NCI-H2171 treated with DMSO at 0.1 percent for 48 hours (cell line): Measurements from ENCODE around the gene UNC5C.

Experiments
- DNase-seq: peaks from one replicate; lab custom pipeline; 2025; lab: John Stamatoyannopoulos, UW

UNC5C gene

GRCh38 chr4:95217197-95217596 lies 331.6 kb downstream of the UNC5C start:
- no peak for DNase-seq

GRCh38 chr4:95216636-95217035 lies 332.1 kb downstream of the UNC5C start:
- no peak for DNase-seq

GRCh38 chr4:95215991-95216605 lies 332.7 kb downstream of the UNC5C start:
- no peak for DNase-seq

GRCh38 chr4:95215043-95215442 lies 333.7 kb downstream of the UNC5C start:
- no peak for DNase-seq

GRCh38 chr4:95214408-95214807 lies 334.4 kb downstream of the UNC5C start:
- no peak for DNase-seq

- no peak for DNase-seq
These were observed 335.4 kb downstream of the UNC5C start for GRCh38 chr4:95213366-95213765.

DNA sequence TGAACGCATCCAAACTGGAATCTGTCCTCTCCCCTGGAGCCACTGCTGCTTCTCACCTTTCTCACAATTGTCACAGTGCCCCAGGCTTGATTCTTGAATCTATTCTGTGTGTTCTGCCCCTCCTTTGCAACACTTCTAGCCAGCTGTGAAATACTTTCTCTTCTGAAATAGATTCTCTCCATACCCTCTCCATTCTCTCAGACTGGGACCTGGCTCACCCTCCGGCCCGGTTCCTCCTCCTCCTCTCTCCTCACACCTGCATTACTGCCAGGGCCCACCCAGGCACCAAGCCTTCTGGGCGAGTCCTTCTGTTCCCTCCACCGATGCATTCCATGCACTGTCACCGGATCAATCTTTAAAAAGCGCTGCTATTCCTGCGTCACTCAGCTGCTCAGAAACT lies 336.1 kb downstream of the UNC5C start:
- no peak for DNase-seq

DNA sequence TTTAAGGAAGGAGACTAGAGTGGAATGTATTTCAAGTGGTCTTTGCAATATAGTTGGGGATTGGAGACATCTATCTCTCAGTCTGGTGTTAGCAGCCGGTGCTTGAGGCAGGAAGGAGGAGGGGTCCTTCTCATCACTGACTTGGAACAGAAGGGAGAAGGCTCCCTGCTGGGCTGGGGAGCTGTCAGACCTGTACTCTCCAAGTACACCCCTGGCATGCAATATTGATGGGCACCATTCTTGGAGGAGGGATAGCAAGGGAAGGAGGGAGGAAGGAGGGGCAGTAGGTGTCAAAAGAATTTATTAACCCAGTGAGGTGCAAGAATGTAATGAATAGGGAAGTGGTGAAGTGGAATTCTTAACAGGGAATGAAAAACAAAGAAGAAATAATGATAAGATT lies 338.8 kb downstream of the UNC5C start:
- peak; percentile 29 for DNase-seq

DNA sequence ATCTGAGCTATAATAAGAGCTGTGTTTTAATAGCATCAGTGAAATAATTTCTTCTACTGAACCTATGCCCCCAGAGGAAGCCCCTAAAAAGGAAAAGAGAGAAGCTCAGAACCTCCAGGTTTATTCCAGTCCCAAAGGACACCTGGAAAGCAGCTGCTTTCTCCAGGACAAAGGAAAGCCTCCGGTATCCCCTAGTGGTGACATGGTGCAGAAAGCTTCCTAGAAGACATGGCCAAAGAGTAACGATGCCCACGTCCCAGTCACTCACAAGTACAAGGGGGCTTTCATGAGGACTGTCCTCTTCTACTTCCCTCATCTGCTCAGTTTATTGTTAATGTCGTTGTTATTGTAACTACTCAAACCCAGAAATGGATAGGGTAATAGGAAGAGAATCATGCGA lies 343.9 kb downstream of the UNC5C start:
- DNase-seq = peak; percentile 24

DNA sequence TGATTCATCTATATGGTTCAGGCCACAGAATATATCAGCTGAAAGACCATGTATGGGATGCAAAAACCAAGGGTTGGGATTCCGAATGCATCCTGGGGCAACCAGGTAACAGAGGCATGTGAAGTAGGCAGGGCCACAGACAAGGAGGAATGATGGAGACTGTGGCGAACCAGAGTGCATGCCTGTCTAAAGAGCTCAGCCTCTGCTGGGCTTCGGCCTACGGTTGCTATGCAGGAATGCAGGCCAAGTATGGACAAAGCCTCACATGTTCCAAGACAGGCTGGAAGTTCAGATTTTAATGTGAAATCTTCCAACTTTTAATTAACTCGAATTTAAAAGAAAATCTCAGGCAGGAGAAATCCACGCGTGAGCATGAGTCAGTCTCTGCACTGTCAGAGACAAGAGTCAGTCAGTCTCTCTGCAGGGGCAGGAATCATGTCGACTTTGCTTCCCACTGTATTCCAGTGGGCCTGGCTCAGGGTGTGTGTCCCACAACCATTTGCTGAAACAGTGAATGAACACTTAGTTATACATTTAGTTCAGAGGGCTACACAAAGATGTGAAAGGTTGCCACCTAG lies 344.4 kb downstream of the UNC5C start:
- no peak for DNase-seq

DNA sequence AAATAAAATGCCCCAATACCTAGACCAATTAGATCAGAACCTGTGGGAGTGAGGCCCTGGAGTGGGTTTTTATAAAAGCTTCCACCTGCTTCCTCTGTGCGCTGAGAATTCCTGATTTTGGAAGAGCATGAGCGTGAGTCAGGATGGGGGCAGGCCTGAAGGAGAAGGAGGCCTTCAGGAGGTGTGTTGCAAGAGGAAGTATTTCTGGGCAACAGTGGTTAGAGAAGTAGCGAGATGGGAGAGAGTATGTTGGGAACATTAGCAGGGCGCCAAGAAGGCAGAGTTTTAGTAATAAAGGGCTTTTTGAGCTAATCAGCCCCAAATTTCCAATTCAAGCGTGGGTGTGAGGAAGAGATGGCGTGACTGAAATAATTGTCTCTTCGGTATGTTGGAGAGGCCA lies 349.8 kb downstream of the UNC5C start:
- DNase-seq = no peak

- DNase-seq = no peak
These were observed 351.4 kb downstream of the UNC5C start for GRCh38 chr4:95197353-95197752.

- DNase-seq = no peak
These were observed 355.2 kb downstream of the UNC5C start for GRCh38 chr4:95193391-95194224.

DNA sequence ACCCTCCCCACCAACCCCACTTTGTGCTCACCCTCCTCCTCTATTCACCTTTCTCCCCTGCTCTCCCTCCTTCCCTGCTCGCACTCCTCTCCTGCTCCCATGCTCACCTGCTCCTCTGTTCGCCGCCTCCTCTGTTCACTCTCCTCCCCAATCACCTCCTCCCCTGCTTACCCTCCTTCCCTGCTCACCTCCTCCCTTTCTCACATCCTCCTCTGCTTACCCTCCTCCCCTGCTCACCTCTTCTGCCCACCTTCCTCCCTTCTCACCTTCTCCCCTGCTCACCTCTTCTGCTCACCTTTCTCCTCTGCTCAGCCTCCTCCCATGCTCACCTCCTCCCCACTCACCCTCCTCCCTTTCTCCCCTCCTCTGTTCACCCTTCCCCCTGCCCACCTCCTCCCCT lies 357.2 kb downstream of the UNC5C start:
- DNase-seq = no peak

- DNase-seq = peak; percentile 11
These were observed 357.9 kb downstream of the UNC5C start for GRCh38 chr4:95190751-95191436.

GRCh38 chr4:95188701-95189370 lies 359.9 kb downstream of the UNC5C start:
- DNase-seq = no peak

DNA sequence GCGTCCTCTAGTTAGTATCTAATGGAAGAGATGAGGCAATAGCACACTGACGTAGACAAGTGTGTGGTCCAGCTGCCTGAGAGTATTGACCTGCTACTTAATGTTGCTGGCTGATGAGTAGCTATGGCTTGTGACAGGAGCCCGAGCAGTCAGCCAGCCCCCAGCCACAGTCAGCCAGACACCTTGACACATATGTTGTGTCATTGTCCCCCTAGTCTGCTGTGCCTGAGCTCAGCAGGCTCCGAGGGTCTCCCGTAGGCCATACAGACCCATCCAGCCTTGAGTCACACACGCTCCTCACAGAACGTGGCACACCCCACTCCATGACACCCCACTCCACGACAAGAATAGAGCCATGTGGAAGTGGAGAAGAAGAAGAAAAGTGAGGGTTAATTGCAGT lies 362.1 kb downstream of the UNC5C start:
- no peak for DNase-seq

GRCh38 chr4:95183656-95184408 lies 364.9 kb downstream of the UNC5C start:
- no peak for DNase-seq

DNA sequence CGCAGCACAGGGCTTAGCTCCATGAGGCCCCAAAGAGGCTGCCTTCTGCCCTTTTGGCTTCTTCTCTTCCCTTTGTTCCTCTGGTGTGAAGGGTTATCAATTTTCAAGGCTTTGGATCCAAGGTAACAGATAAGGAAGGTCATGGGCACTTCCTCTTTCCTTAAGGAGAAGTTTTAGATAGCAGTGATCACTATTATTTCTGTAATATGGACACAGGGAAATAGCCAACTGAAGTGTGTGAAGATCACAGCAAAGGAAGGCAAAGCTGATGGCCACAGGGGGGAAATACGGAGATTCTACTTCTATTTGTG lies 366.8 kb downstream of the UNC5C start:
- no peak for DNase-seq

DNA sequence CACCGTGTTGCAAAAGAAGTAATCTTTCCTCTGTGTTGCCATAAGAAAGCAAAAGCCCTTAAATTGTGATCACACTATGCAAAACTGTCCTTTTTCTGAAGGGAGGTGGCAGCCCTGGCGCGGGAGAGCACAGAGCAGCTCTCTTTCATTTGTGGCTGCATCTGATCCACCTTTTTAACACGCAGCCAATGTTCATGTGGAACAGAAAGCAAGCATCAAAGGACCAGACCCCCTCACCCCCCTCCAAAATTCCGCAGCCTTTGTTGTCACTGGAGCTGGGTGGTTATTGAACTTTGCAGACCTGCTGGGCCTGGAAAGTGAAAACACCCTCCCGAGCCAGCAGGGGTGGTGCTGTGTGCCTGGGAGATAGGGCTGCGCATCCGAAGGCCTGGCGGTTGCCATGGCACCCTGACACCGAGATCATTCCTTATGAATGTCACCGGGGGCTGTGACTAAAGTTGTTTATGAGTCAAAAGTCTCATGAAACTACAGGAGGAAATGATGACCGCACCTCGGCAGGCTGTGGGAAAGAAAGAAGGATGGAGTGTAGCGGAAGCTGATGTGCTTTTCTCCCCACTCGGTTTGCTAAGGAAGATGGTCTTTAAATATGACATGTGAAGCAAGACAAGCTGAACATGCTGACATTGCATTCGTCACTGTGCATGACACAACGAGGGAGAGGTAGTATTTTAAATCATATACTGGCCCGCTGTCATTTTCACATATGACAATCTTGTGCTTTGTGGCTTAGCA lies 367.4 kb downstream of the UNC5C start:
- DNase-seq = no peak
